ENCODE results near the gene PYGO2.
A peak's percentile ranks its signal among the peaks of the same experiment; 100 is the strongest.

The PYGO2 gene

DNA sequence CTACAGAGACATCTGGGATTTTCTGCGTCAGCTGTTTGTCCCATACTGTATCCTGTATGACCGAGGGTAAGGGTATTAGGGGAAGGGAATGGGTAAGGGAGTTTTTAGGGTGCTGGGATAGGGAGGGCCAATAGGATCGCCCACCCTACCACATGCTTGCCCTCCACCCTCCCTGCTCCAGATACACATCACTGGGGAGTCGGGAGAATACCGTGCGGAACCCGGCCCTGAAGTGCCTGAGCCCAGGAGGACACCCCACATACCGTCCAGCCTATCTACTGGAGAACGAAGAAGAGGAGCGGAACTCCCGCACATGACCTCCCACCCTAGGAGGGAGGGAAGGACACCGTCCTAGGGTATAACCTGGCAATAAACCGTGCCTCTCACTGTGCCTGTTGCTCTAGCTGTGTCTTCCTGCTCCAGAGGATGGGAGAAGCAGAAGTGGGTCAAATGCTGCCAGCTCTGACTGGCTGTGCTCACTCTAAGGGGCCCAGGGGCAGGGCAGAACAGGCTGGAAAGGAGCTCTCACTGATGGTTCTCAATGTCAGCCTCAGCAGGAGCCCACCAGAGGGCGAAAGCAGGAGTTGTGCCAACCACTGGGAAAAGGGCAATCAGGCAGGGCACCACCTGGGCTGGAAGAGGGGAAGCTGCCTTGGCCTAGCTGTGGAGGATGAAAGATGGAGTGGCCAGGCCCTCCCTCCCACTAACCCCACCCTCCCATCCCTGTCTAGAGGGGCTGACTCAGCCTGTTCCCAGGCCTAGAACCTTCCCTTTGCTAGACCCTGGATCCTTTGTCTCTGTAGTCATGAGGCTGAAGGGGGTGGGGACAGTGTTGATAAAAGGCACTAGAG is 31.4 kb upstream of the PYGO2 start:
- no peak overlapping the region for H3K27ac ChIP-seq (ENCODE audit: low read depth, low read length)
- no peaks in the 10 kb centered on the region for H3K27me3 ChIP-seq (ENCODE audit: low read length)
- no peaks in the 10 kb centered on the region; the same call in 1 of the 2 replicates for H4K20me1 ChIP-seq (ENCODE audit: low read depth, low read length)
- H3K4me3 ChIP-seq (ENCODE audit: insufficient read depth, low read length, poor library complexity, severe bottlenecking): no peak overlapping the region
- H2AFZ ChIP-seq (ENCODE audit: low read depth, low read length, severe bottlenecking): no peak overlapping the region
- no peak overlapping the region for H3K4me2 ChIP-seq (ENCODE audit: low read depth, low read length, poor library complexity, severe bottlenecking)
- no peaks in the 10 kb centered on the region for H3K9me3 ChIP-seq (ENCODE audit: insufficient read depth, low read length)
- H3F3A ChIP-seq (ENCODE audit: insufficient read depth): peaks cover 5% of the 10 kb centered on the region; the same call in 1 of the 2 replicates
- no peaks in the 10 kb centered on the region for H3K79me2 ChIP-seq (ENCODE audit: insufficient read depth, low read length)
- TF ChIP-seq, protein P1, sequence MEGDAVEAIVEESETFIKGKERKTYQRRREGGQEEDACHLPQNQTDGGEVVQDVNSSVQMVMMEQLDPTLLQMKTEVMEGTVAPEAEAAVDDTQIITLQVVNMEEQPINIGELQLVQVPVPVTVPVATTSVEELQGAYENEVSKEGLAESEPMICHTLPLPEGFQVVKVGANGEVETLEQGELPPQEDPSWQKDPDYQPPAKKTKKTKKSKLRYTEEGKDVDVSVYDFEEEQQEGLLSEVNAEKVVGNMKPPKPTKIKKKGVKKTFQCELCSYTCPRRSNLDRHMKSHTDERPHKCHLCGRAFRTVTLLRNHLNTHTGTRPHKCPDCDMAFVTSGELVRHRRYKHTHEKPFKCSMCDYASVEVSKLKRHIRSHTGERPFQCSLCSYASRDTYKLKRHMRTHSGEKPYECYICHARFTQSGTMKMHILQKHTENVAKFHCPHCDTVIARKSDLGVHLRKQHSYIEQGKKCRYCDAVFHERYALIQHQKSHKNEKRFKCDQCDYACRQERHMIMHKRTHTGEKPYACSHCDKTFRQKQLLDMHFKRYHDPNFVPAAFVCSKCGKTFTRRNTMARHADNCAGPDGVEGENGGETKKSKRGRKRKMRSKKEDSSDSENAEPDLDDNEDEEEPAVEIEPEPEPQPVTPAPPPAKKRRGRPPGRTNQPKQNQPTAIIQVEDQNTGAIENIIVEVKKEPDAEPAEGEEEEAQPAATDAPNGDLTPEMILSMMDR (IDR thresholded peaks at IDR 0.05; ENCODE audit: insufficient read depth, low read length, poor library complexity, severe bottlenecking): peak; percentile 18
- TF ChIP-seq EZH2phosphoT487 (conservative IDR thresholded peaks at IDR 0.05; ENCODE audit: low read length): no peak
- H3K9me2 ChIP-seq (replicated peaks; ENCODE audit: insufficient read depth, low read length): no peaks in the 10 kb centered on the region
- H3K9ac ChIP-seq (ENCODE audit: low read length): no peak overlapping the region
- H3K36me3 ChIP-seq (ENCODE audit: low read length): no peaks in the 10 kb centered on the region

DNA sequence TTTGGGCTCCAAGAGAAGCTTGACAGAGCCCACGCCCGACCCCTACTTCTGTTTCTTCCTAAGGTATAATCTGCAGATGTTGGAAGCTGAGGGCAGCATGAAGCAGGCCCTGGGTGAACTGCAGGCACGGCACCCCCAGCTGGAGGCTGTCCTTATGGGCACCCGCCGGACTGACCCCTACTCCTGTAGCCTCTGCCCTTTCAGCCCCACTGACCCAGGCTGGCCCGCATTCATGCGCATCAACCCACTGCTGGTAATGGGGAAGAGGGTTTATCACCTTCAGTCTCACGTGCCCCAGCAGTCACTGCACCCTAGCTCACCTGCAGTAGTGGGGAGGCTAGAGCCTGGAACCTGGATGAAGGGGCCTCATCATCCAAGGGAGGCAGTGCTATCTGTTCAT is 28.7 kb upstream of the PYGO2 start:
- Histone ChIP-seq H3F3A (ENCODE audit: insufficient read depth) (no peaks in the 10 kb centered on the region), H3K27me3 (ENCODE audit: low read length) (no peaks in the 10 kb centered on the region), H3K4me2 (ENCODE audit: low read depth, low read length, poor library complexity, severe bottlenecking) (no peak overlapping the region), H4K20me1 (ENCODE audit: low read depth, low read length) (no peaks in the 10 kb centered on the region; the same call in 1 of the 2 replicates), H3K79me2 (ENCODE audit: insufficient read depth, low read length) (peaks cover 1% of the 10 kb centered on the region; the same call in 1 of the 2 replicates), H3K9ac (ENCODE audit: low read length) (no peak overlapping the region), H3K36me3 (ENCODE audit: low read length) (no peaks in the 10 kb centered on the region), H2AFZ (ENCODE audit: low read depth, low read length, severe bottlenecking) (no peak overlapping the region), H3K27ac (ENCODE audit: low read depth, low read length) (no peak overlapping the region), H3K4me3 (ENCODE audit: insufficient read depth, low read length, poor library complexity, severe bottlenecking) (no peak overlapping the region), H3K9me3 (ENCODE audit: insufficient read depth, low read length) (no peaks in the 10 kb centered on the region), H3K9me2 (replicated peaks; ENCODE audit: insufficient read depth, low read length) (no peaks in the 10 kb centered on the region)
- no peak for TF ChIP-seq EZH2phosphoT487 (conservative IDR thresholded peaks at IDR 0.05; ENCODE audit: low read length)
- TF ChIP-seq, protein P1 (IDR thresholded peaks at IDR 0.05; ENCODE audit: insufficient read depth, low read length, poor library complexity, severe bottlenecking): no peak

DNA sequence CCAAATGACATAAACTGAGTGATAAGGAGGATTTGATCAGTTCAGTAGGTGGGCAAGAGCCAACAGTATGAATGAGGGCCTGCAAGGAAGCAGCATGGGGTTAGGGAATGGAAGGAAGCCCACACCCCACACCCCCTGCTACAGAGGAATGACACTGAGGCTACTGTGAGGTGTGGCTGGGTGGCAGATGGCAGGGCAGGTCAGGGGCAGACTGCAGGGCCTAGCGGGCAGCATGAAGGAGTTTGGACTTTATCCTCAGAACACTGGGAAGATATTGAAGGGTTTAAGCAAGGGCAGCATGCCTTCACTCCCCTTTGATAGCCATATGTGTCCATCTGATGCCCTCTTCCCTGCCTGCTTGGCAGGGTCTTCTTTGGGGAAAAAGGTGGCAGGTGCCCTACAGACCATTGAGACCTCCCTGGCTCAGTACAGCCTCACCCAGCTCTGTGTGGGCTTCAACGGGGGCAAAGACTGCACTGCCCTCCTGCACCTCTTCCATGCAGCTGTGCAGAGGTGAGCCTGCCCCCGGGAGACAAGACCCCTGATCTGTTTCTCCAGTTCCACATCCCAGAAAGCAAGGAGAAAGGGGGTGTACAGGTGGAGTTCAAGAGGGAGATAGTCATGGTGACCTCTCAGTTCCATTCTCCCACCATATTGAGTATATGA is 27.7 kb upstream of the PYGO2 start:
- Histone ChIP-seq H3K9ac (ENCODE audit: low read length) (no peak overlapping the region), H2AFZ (ENCODE audit: low read depth, low read length, severe bottlenecking) (no peak overlapping the region)

More for the DNA sequence above, 27.7 kb upstream of the PYGO2 start:
- H3K79me2 ChIP-seq (ENCODE audit: insufficient read depth, low read length): peaks cover 10% of the 10 kb centered on the region; the same call in 1 of the 2 replicates
- H3K27ac ChIP-seq (ENCODE audit: low read depth, low read length): no peak overlapping the region
- H3F3A ChIP-seq (ENCODE audit: insufficient read depth): no peaks in the 10 kb centered on the region
- no peaks in the 10 kb centered on the region for H3K36me3 ChIP-seq (ENCODE audit: low read length)
- TF ChIP-seq, protein P1 (IDR thresholded peaks at IDR 0.05; ENCODE audit: insufficient read depth, low read length, poor library complexity, severe bottlenecking): no peak
- no peak for TF ChIP-seq EZH2phosphoT487 (conservative IDR thresholded peaks at IDR 0.05; ENCODE audit: low read length)
- no peaks in the 10 kb centered on the region for H3K9me2 ChIP-seq (replicated peaks; ENCODE audit: insufficient read depth, low read length)
- no peaks in the 10 kb centered on the region for H3K27me3 ChIP-seq (ENCODE audit: low read length)
- H3K4me3 ChIP-seq (ENCODE audit: insufficient read depth, low read length, poor library complexity, severe bottlenecking): no peak overlapping the region
- no peaks in the 10 kb centered on the region for H3K9me3 ChIP-seq (ENCODE audit: insufficient read depth, low read length)
- no peak overlapping the region for H3K4me2 ChIP-seq (ENCODE audit: low read depth, low read length, poor library complexity, severe bottlenecking)
- H4K20me1 ChIP-seq (ENCODE audit: low read depth, low read length): no peaks in the 10 kb centered on the region; the same call in 1 of the 2 replicates
